Measurements from ENCODE around the gene ZNF324B. TPM values are rescaled to one million over a fixed set of nuclear protein-coding genes. Genes with fewer than 3 reads are reported as not detected.

Gene ZNF324B
- total and polyA plus RNA-seq, 10 of the 15 experiments (the other 5 are each of a cell fraction or from before 2014, with no cell fraction given): 0.11 to 12.8 (median 4.0) TPM

GRCh38 chr19:58451358-58452101, at the start of gene ZNF324B (continued):
- no peak for TF ChIP-seq ESRRA (IDR thresholded peaks at IDR 0.05; ENCODE audit: low read length)
- TF ChIP-seq JUNB (IDR thresholded peaks at IDR 0.05): no peak
- TF ChIP-seq NR2F1 (conservative IDR thresholded peaks at IDR 0.05): peak; percentile 46; the same call in 1 of the 2 replicates
- TF ChIP-seq ASH2L (IDR thresholded peaks at IDR 0.05; ENCODE audit: borderline replicate concordance, low read depth): no peak
- TF ChIP-seq RUNX3 (IDR thresholded peaks at IDR 0.05; ENCODE audit: low read length): no peak; the same call in 1 of the 2 replicates
- TF ChIP-seq BCL11A (IDR thresholded peaks at IDR 0.05; ENCODE audit: low read depth, low read length): no peak
- no peak for TF ChIP-seq NR2C2 (IDR thresholded peaks at IDR 0.05; ENCODE audit: borderline replicate concordance, control insufficient read depth, insufficient read length, low read depth)
- no peak for TF ChIP-seq CUX1 (IDR thresholded peaks at IDR 0.05; ENCODE audit: insufficient replicate concordance, low read depth, low read length)
- 0 out of 2 replicates have a peak, but pooled peaks have one; percentile 47 for TF ChIP-seq MAX (IDR thresholded peaks at IDR 0.05; ENCODE audit: low read depth, low read length)
- no peak for TF ChIP-seq CHD1 (IDR thresholded peaks at IDR 0.05; ENCODE audit: low read depth, low read length)
- TF ChIP-seq EED (IDR thresholded peaks at IDR 0.05; ENCODE audit: low read depth): no peak
- no peak for TF ChIP-seq KDM1A (IDR thresholded peaks at IDR 0.05; ENCODE audit: borderline replicate concordance)
- no peak for TF ChIP-seq ATF3 (IDR thresholded peaks at IDR 0.05; ENCODE audit: borderline replicate concordance, extremely low read depth, low read depth, low read length)
- TF ChIP-seq LARP7 (IDR thresholded peaks at IDR 0.05): peak; percentile 83
- TF ChIP-seq POLR2A (IDR thresholded peaks at IDR 0.05; ENCODE audit: low read depth, low read length): peak; percentile 85
- peak; percentile 33; the same call in 1 of the 2 replicates for TF ChIP-seq TAF1 (IDR thresholded peaks at IDR 0.05; ENCODE audit: borderline replicate concordance, low read depth, low read length)
- no peak for TF ChIP-seq YBX1 (IDR thresholded peaks at IDR 0.05)
- TF ChIP-seq NFYB (IDR thresholded peaks at IDR 0.05; ENCODE audit: insufficient read depth, low read depth, low read length): peak; percentile 79
- TF ChIP-seq SREBF2 (IDR thresholded peaks at IDR 0.05; ENCODE audit: low read length): no peak
- TF ChIP-seq ZNF687 (IDR thresholded peaks at IDR 0.05): no peak
- no peak for TF ChIP-seq MTA3 (IDR thresholded peaks at IDR 0.05; ENCODE audit: borderline replicate concordance, low read length)
- peak; percentile 96 for TF ChIP-seq HCFC1 (IDR thresholded peaks at IDR 0.05; ENCODE audit: low read length)
- TF ChIP-seq BACH1 (IDR thresholded peaks at IDR 0.05; ENCODE audit: borderline replicate concordance): peak; percentile 29; the same call in 1 of the 2 replicates
